GM19035 (cell line): ENCODE measurements around the gene IRS2.

Experiments
- ATAC-seq: cut with Tn5 transposase; IDR thresholded peaks from one replicate; pipeline ENCODE4 v1.9.1; 2021; ENCODE audit not compliant: unreplicated experiment

The IRS2 gene

GRCh38 chr13:109807345-109807744 is 21.0 kb upstream of the IRS2 start:
- no peak for ATAC-seq

GRCh38 chr13:109804654-109805053 is 18.3 kb upstream of the IRS2 start:
- ATAC-seq: no peak

- ATAC-seq: no peak
Observed at GRCh38 chr13:109803825-109804224, 17.4 kb upstream of the IRS2 start.

GRCh38 chr13:109802936-109803335 is 16.6 kb upstream of the IRS2 start:
- ATAC-seq: no peak

- ATAC-seq: no peak
Observed at GRCh38 chr13:109795011-109795410, 8.6 kb upstream of the IRS2 start.

- no peak for ATAC-seq
Observed at GRCh38 chr13:109794095-109794494, 7.7 kb upstream of the IRS2 start.

- ATAC-seq: no peak
Observed at GRCh38 chr13:109792416-109793059, 6.2 kb upstream of the IRS2 start.

GRCh38 chr13:109790942-109791605 is 4.7 kb upstream of the IRS2 start:
- no peak for ATAC-seq

- ATAC-seq: no peak
Observed at GRCh38 chr13:109790086-109790485, 3.7 kb upstream of the IRS2 start.

- no peak for ATAC-seq
Observed at GRCh38 chr13:109789262-109789661, 2.9 kb upstream of the IRS2 start.

GRCh38 chr13:109788372-109789111 is 2.2 kb upstream of the IRS2 start:
- ATAC-seq: no peak

GRCh38 chr13:109787135-109787954 is 962 bp upstream of the IRS2 start:
- ATAC-seq: peak; percentile 3

- ATAC-seq: peak; percentile 14
Observed at GRCh38 chr13:109785892-109786450, 412 bp downstream of the IRS2 start.

GRCh38 chr13:109785141-109785891 is 1.1 kb downstream of the IRS2 start:
- no peak for ATAC-seq

GRCh38 chr13:109784590-109785140 is 1.7 kb downstream of the IRS2 start:
- ATAC-seq: no peak

GRCh38 chr13:109783815-109784589 is 2.4 kb downstream of the IRS2 start:
- no peak for ATAC-seq

GRCh38 chr13:109783447-109783814 is 3.0 kb downstream of the IRS2 start:
- no peak for ATAC-seq

- no peak for ATAC-seq
Observed at GRCh38 chr13:109782823-109783431, 3.5 kb downstream of the IRS2 start.
